ENCODE data around the gene SST.

The SST gene

GRCh38 chr3:187669675-187670504, at the start of gene SST:
Gene SST (minus strand): TSS chr3:187670394. CDS start chr3:187670291, 103 bp downstream.
- DNase-seq (ENCODE audit: low spot score) (peak; percentile 67), FAIRE-seq (no peak)

- no peak for FAIRE-seq
- DNase-seq (ENCODE audit: low spot score): no peak
Observed at GRCh38 chr3:187719628-187720336, 49.6 kb upstream of the SST start.

GRCh38 chr3:187718802-187719201, 48.6 kb upstream of the SST start:
- DNase-seq (ENCODE audit: low spot score) (no peak), FAIRE-seq (no peak)

DNA sequence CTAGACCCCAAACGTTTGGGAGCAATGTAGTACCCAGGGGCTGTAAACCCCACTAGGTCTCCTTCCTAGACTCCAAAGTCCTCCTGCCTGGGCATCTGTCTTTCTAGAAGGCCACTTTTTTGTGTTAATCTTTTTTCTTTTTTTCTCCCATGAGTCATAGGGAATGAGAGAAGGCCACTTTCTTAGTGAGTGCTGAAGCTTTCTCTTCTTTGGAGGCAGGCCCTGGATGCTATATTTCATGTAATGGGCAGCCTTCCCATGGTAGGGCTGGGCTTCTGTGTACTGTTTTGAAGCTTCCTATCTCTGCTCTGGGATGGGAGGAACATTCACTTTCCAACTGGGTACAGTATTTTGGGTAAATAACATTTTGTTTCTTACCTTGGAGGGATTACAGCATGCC, 47.4 kb upstream of the SST start:
- no peak for FAIRE-seq
- no peak for DNase-seq (ENCODE audit: low spot score)

DNA sequence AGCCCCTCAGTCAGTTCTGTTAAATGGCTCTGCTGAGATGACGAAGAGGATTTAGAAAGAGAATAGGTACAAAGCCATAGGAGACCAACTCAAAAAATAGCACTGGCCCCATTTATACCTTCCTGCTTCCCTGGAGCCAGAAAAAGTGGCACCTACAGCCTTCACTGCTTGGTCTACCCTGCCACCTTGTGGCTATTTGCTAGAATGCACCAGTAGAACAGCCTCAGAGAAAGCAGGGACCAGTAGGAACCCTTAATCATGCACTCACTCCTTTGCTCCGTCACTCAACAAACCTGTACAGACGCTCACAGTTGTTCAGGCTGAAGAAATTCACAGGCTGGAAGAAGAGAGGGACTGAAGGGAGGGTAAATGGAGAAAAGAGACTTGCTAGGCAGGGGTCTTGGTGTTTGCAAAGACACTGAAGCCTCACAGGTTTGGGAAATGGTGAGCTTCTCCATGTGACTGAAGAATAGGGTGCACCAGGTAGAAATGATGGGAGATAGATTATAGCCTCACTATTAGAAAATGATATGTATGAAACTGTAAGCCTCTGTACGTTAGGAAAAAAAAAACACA, 44.3 kb upstream of the SST start:
- FAIRE-seq (no peak), DNase-seq (ENCODE audit: low spot score) (peak; percentile 79)

DNA sequence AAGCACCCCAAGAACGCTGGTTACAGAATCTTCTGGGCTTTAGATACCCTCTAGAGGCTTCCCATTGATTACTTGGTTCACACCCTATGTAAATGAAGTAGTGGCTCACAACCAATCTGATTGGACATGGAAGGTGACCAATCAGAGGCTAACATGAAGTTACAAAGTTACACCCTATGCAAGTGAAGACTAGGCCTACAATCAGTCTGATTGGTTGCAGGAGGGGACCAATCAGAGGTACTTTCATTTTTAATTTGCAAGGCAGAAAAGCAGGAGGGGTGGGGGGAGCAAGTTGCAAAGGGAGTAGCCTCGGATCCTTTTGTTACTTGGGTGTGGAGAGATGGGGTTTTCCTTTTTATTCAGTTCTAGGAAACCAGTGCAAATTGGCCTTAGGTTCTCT, 43.3 kb upstream of the SST start:
- no peak for FAIRE-seq

GRCh38 chr3:187709155-187709554, 39.0 kb upstream of the SST start:
- DNase-seq (ENCODE audit: low spot score) (peak; percentile 31), FAIRE-seq (no peak)

More for the DNA sequence above, 43.3 kb upstream of the SST start:
- no peak for DNase-seq (ENCODE audit: low spot score)

DNA sequence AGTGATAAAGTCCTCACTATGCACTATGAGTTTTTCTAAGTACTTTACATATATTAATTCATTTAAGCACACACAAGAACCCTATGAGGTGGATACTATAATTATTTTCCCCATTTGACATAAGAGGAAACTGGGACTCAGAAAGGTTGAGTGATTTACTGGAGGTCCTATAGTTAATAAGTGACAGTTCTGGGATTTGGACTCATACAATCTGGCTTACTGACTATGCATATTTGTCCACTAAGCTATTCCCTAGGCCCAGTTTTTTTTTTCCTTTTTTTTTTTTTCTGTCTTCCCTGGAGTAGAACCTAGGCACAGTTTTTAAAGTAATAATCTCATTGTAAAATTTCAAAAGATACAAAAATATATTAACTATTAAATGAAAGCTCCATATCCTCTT, 38.5 kb upstream of the SST start:
- no peak for DNase-seq (ENCODE audit: low spot score)
- FAIRE-seq: no peak

DNA sequence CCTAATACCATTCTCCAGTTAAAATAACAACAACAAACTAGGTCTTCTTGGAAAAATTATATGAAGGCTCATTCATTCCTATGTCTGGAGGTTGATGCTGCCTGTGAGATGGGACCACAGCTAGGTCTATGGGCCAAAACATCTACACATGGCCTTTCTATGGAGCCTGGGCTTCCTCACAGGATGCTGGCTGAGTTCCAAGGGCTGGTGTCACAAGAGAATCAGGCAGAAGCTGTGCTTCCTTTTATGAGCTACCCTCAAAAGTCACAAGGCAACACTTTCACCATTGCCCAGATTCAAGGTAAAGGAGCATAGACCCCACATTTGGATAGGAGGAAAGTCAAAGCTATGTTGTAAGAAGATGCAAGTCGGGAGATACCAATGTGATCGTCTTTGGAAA, 36.8 kb upstream of the SST start:
- FAIRE-seq (peak; percentile 53), DNase-seq (ENCODE audit: low spot score) (no peak)

GRCh38 chr3:187705164-187705563, 35.0 kb upstream of the SST start:
- FAIRE-seq (no peak), DNase-seq (ENCODE audit: low spot score) (no peak)

- FAIRE-seq (no peak), DNase-seq (ENCODE audit: low spot score) (no peak)
Observed at GRCh38 chr3:187702507-187703033, 32.4 kb upstream of the SST start, which contains the start of gene RTP2. Gene RTP2 (minus strand): TSS chr3:187702557. CDS start chr3:187702128, 429 bp downstream.

DNA sequence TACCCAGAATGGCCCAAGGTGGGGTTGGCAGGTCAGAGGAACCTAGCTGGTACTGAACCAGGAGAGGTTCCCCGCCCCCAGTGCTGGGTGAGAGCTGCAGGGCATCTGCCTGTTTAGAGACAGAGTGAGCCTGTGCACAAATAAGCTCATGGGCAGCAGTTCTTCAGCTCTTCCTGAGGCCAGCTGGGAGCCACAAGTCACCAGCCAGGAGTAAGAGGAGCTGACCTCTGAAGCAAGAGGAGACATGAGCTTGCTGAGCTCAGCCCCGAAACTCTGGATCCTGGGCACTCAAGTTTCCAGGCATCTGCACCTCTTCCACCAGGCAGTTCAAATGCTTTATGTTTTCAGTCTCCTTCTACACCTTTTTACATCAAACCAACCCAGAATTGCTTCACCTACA, 30.1 kb upstream of the SST start:
- FAIRE-seq: no peak
- no peak for DNase-seq (ENCODE audit: low spot score)

- DNase-seq (ENCODE audit: low spot score) (no peak), FAIRE-seq (peak; percentile 66)
Observed at GRCh38 chr3:187698499-187699399, 28.6 kb upstream of the SST start.

- no peak for FAIRE-seq
- no peak for DNase-seq (ENCODE audit: low spot score)
Observed at GRCh38 chr3:187696021-187696420, 25.8 kb upstream of the SST start.

GRCh38 chr3:187695449-187695848, 25.3 kb upstream of the SST start:
- FAIRE-seq (no peak), DNase-seq (ENCODE audit: low spot score) (no peak)

DNA sequence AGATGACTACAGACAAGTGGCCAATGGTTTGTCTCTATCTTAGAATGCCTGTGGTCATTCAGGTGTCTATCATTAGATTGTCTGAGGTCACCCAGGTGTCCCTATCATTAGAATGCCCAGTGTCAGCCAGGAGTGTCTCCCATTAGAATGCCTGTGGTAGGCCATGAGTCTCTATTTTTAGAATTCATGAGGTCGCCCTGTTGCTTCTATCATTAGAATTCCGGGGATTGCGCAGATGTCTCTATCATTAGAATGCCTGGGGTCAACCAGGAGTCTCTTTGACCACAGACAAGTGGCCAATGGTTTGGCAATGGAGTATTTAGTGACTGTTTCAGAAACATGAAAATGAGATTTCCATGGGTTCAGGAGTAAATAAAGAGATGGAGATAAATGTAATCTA, 24.6 kb upstream of the SST start:
- no peak for FAIRE-seq

GRCh38 chr3:187693431-187693830, 23.2 kb upstream of the SST start:
- DNase-seq (ENCODE audit: low spot score) (no peak), FAIRE-seq (no peak)

More for the DNA sequence above, 24.6 kb upstream of the SST start:
- DNase-seq (ENCODE audit: low spot score): no peak

DNA sequence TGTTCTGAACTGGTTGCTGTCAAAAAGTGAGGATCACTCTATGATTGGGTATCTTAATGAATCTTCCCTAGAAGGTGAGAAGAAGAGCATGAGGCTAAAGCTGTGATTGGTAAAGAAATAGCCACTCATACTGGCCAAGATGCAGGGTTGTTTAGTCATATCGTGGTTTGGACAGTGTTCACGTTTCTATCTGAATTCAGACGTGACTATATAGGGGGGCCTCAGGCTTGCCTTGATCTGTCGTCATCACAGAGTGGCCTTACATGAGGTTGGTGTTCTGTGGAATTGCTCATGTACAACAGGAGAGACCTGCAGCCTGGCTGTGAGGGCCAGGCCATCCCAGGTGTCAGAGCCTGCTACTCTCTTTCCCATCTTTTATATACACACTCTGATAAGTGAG, 19.8 kb upstream of the SST start:
- no peak for DNase-seq (ENCODE audit: low spot score)
- FAIRE-seq: no peak

GRCh38 chr3:187686621-187687273, 16.6 kb upstream of the SST start:
- DNase-seq (ENCODE audit: low spot score): no peak
- FAIRE-seq: no peak

- DNase-seq (ENCODE audit: low spot score) (no peak), FAIRE-seq (no peak)
Observed at GRCh38 chr3:187685948-187686347, 15.8 kb upstream of the SST start.

Data from urothelium cell line (cell line).